Measurements from ENCODE around the gene UGT1A5.

The UGT1A5 gene

DNA sequence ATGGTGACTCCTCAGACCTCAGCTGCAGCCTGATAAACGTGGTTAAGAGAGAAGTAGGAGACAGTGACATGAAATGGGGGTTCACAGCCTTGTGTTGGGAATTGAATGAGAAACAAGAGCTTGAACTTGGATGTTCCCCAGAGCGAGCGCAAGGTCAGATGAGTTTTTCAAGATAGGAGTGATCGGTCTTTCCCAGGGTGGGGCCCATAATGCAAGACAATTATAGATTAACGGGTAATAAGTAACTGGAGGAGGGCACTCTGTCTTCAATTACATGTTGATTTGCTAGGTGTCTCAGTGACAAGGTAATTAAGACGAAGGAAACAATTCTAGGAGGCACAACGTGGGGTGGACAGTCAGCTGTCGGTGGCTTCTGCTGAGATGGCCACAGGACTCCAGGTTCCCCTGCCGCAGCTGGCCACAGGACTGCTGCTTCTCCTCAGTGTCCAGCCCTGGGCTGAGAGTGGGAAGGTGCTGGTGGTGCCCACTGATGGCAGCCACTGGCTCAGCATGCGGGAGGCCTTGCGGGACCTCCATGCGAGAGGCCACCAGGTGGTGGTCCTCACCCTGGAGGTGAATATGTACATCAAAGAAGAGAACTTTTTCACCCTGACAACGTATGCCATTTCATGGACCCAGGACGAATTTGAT lies at the start of gene UGT1A5:
Gene UGT1A5, plus strand, starts transcription at position 297 of the 651 bp plus-strand sequence. Its CDS starts 85 bp downstream, at position 382.
- H3K9me3 ChIP-seq (ENCODE audit: control insufficient read depth, low read length), result no peaks in the 10 kb centered on the region
- no peak within 1 kb of the TSS for H3K4me3 ChIP-seq (ENCODE audit: low read length)
- peaks cover 21% of the 10 kb centered on the region for H3K4me1 ChIP-seq (ENCODE audit: control insufficient read depth, insufficient read depth, low read length)
- no peaks in the 10 kb centered on the region for H3K36me3 ChIP-seq (ENCODE audit: control insufficient read depth, insufficient read depth, low read length)
- no peak within 1 kb of the TSS for H3K9ac ChIP-seq (ENCODE audit: low read length)
- no peaks in the 10 kb centered on the region for H3K27me3 ChIP-seq (ENCODE audit: control insufficient read depth, insufficient read depth, low read length)

DNA sequence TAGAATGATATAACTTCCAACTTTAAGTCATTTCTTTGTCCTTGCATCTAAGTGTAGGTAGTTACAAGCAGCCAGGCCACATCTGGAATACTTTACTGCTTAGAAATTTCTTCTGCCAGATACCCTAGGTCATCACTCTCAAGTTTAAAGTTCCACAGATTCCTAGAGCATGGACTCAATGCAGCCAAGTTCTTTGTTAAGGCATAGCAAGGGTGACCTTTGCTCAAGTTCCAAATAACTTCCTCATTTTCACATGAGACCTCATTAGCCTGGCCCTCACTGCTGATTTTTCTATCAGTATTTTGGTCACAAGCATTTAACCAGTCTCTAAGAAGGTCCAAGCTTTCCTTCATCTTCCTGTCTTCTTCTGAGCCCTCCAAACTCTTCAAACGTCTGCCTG lies 48.8 kb upstream of the UGT1A5 start:
- H3K9me3 ChIP-seq (ENCODE audit: control insufficient read depth, low read length), result no peaks in the 10 kb centered on the region
- H3K36me3 ChIP-seq (ENCODE audit: control insufficient read depth, insufficient read depth, low read length), result no peaks in the 10 kb centered on the region
- H3K4me1 ChIP-seq (ENCODE audit: control insufficient read depth, insufficient read depth, low read length), result no peaks in the 10 kb centered on the region
- no peak overlapping the region for H3K9ac ChIP-seq (ENCODE audit: low read length)
- H3K27me3 ChIP-seq (ENCODE audit: control insufficient read depth, insufficient read depth, low read length), result no peaks in the 10 kb centered on the region
- H3K4me3 ChIP-seq (ENCODE audit: low read length), result no peak overlapping the region

GRCh38 chr2:233668605-233669260 lies 44.0 kb upstream of the UGT1A5 start:
- Histone ChIP-seq H3K9ac (ENCODE audit: low read length) (no peak overlapping the region), H3K27me3 (ENCODE audit: control insufficient read depth, insufficient read depth, low read length) (no peaks in the 10 kb centered on the region), H3K4me1 (ENCODE audit: control insufficient read depth, insufficient read depth, low read length) (no peaks in the 10 kb centered on the region), H3K4me3 (ENCODE audit: low read length) (no peak overlapping the region), H3K36me3 (ENCODE audit: control insufficient read depth, insufficient read depth, low read length) (no peaks in the 10 kb centered on the region), H3K9me3 (ENCODE audit: control insufficient read depth, low read length) (no peaks in the 10 kb centered on the region)

DNA sequence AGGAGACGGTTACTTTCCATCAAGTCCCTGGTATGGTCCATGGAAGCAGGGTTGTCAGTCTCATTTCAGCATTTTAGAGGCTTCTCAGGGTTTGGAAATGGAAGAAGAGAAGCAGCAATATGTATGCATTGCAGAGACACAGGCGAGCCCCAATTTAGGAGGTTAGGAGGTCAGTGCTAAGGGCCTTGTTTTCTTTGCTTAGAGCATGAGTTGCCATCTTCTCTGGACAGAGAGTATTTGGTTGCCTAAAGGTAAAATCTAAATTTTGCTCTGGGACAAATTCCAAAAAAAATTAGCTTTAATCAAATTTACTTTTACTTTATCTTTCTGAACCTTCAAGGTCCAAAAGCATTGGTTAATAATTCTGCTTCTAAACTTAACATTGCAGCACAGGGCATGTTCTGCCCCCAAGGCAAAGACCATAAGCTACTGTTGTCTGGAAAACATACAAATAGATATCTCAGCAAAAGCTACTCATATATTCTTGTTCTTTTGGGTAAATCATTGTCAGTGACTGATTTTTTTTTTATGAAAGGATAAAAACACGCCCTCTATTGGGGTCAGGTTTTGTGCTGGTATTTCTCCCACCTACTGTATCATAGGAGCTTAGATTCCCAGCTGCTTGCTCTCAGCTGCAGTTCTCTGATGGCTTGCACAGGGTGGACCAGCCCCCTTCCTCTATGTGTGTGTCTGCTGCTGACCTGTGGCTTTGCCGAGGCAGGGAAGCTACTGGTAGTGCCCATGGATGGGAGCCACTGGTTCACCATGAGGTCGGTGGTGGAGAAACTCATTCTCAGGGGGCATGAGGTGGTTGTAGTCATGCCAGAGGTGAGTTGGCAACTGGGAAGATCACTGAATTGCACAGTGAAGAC lies 41.2 kb upstream of the UGT1A5 start, which contains the start of gene UGT1A9:
Gene UGT1A9, plus strand, starts transcription at position 609 of the 872 bp plus-strand sequence. Its CDS starts 37 bp downstream, at position 646.
- H3K9ac ChIP-seq (ENCODE audit: low read length), result no peak within 1 kb of the TSS

GRCh38 chr2:233672886-233673285 lies 39.8 kb upstream of the UGT1A5 start:
- H3K4me1 ChIP-seq (ENCODE audit: control insufficient read depth, insufficient read depth, low read length), result no peaks in the 10 kb centered on the region
- H3K36me3 ChIP-seq (ENCODE audit: control insufficient read depth, insufficient read depth, low read length), result no peaks in the 10 kb centered on the region
- no peak overlapping the region for H3K9ac ChIP-seq (ENCODE audit: low read length)
- H3K27me3 ChIP-seq (ENCODE audit: control insufficient read depth, insufficient read depth, low read length), result no peaks in the 10 kb centered on the region
- no peaks in the 10 kb centered on the region for H3K9me3 ChIP-seq (ENCODE audit: control insufficient read depth, low read length)
- H3K4me3 ChIP-seq (ENCODE audit: low read length), result no peak overlapping the region

More for the DNA sequence above, 41.2 kb upstream of the UGT1A5 start, which contains the start of gene UGT1A9:
- no peaks in the 10 kb centered on the region for H3K4me1 ChIP-seq (ENCODE audit: control insufficient read depth, insufficient read depth, low read length)
- no peaks in the 10 kb centered on the region for H3K9me3 ChIP-seq (ENCODE audit: control insufficient read depth, low read length)
- no peaks in the 10 kb centered on the region for H3K27me3 ChIP-seq (ENCODE audit: control insufficient read depth, insufficient read depth, low read length)
- no peaks in the 10 kb centered on the region for H3K36me3 ChIP-seq (ENCODE audit: control insufficient read depth, insufficient read depth, low read length)
- H3K4me3 ChIP-seq (ENCODE audit: low read length), result no peak within 1 kb of the TSS

DNA sequence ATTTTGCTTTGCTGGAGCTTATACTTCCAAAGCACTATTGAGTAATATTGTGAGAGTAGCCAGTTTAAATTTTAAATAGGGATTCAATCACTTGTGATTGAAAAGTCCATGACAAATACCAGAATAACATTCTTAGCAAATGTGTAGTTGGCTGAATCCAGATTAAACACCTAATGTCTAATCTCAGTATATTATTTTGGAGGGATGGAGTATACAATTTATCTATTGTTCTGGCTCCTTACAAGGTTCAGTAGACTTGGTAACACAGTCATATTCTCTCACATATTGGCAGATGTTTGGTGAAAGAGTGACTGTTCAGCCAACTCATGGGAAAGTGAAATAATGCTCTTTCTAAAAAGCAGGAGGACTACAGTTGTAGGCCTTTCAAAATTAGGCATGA lies 38.8 kb upstream of the UGT1A5 start:
- no peak overlapping the region for H3K4me3 ChIP-seq (ENCODE audit: low read length)
- no peaks in the 10 kb centered on the region for H3K9me3 ChIP-seq (ENCODE audit: control insufficient read depth, low read length)
- H3K9ac ChIP-seq (ENCODE audit: low read length), result no peak overlapping the region
- H3K27me3 ChIP-seq (ENCODE audit: control insufficient read depth, insufficient read depth, low read length), result no peaks in the 10 kb centered on the region
- H3K36me3 ChIP-seq (ENCODE audit: control insufficient read depth, insufficient read depth, low read length), result no peaks in the 10 kb centered on the region
- H3K4me1 ChIP-seq (ENCODE audit: control insufficient read depth, insufficient read depth, low read length), result no peaks in the 10 kb centered on the region

- no peaks in the 10 kb centered on the region for H3K9me3 ChIP-seq (ENCODE audit: control insufficient read depth, low read length)
- H3K27me3 ChIP-seq (ENCODE audit: control insufficient read depth, insufficient read depth, low read length), result no peaks in the 10 kb centered on the region
- no peaks in the 10 kb centered on the region for H3K36me3 ChIP-seq (ENCODE audit: control insufficient read depth, insufficient read depth, low read length)
- H3K9ac ChIP-seq (ENCODE audit: low read length), result no peak overlapping the region
- no peak overlapping the region for H3K4me3 ChIP-seq (ENCODE audit: low read length)
- no peaks in the 10 kb centered on the region for H3K4me1 ChIP-seq (ENCODE audit: control insufficient read depth, insufficient read depth, low read length)
Measured at GRCh38 chr2:233674314-233674713, 38.4 kb upstream of the UGT1A5 start.

DNA sequence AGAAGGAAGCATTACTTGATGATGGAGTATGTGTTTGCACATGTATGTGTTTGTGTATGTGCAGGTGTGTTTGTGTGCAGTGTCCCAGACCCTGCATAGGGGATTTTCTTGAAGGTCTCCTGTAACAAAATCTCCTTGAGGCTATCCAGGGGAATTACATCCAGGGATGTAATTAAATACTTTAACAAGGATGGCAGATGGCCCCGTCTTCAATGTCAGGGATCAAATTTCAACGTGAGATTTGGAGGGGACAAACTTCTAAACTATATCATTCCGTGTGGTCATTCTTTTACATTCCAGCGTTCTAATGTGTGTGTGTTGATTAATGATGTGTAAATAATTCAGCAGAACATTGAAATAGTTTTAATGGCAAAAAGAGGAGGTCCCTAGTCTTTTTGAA lies 37.7 kb upstream of the UGT1A5 start:
- H3K9ac ChIP-seq (ENCODE audit: low read length), result no peak overlapping the region
- H3K9me3 ChIP-seq (ENCODE audit: control insufficient read depth, low read length), result no peaks in the 10 kb centered on the region
- no peaks in the 10 kb centered on the region for H3K27me3 ChIP-seq (ENCODE audit: control insufficient read depth, insufficient read depth, low read length)
- H3K4me1 ChIP-seq (ENCODE audit: control insufficient read depth, insufficient read depth, low read length), result no peaks in the 10 kb centered on the region
- no peaks in the 10 kb centered on the region for H3K36me3 ChIP-seq (ENCODE audit: control insufficient read depth, insufficient read depth, low read length)
- no peak overlapping the region for H3K4me3 ChIP-seq (ENCODE audit: low read length)

GRCh38 chr2:233676046-233676445 lies 36.7 kb upstream of the UGT1A5 start:
- Histone ChIP-seq H3K9me3 (ENCODE audit: control insufficient read depth, low read length) (no peaks in the 10 kb centered on the region), H3K4me3 (ENCODE audit: low read length) (no peak overlapping the region), H3K4me1 (ENCODE audit: control insufficient read depth, insufficient read depth, low read length) (no peaks in the 10 kb centered on the region), H3K27me3 (ENCODE audit: control insufficient read depth, insufficient read depth, low read length) (no peaks in the 10 kb centered on the region), H3K9ac (ENCODE audit: low read length) (no peak overlapping the region), H3K36me3 (ENCODE audit: control insufficient read depth, insufficient read depth, low read length) (no peaks in the 10 kb centered on the region)

GRCh38 chr2:233679196-233679595 lies 33.5 kb upstream of the UGT1A5 start:
- Histone ChIP-seq H3K4me3 (ENCODE audit: low read length) (no peak overlapping the region), H3K4me1 (ENCODE audit: control insufficient read depth, insufficient read depth, low read length) (no peaks in the 10 kb centered on the region), H3K9ac (ENCODE audit: low read length) (no peak overlapping the region), H3K9me3 (ENCODE audit: control insufficient read depth, low read length) (no peaks in the 10 kb centered on the region), H3K27me3 (ENCODE audit: control insufficient read depth, insufficient read depth, low read length) (no peaks in the 10 kb centered on the region), H3K36me3 (ENCODE audit: control insufficient read depth, insufficient read depth, low read length) (no peaks in the 10 kb centered on the region)

- no peaks in the 10 kb centered on the region for H3K4me1 ChIP-seq (ENCODE audit: control insufficient read depth, insufficient read depth, low read length)
- no peaks in the 10 kb centered on the region for H3K9me3 ChIP-seq (ENCODE audit: control insufficient read depth, low read length)
- no peak overlapping the region for H3K4me3 ChIP-seq (ENCODE audit: low read length)
- H3K27me3 ChIP-seq (ENCODE audit: control insufficient read depth, insufficient read depth, low read length), result no peaks in the 10 kb centered on the region
- H3K9ac ChIP-seq (ENCODE audit: low read length), result no peak overlapping the region
- no peaks in the 10 kb centered on the region for H3K36me3 ChIP-seq (ENCODE audit: control insufficient read depth, insufficient read depth, low read length)
Measured at GRCh38 chr2:233680361-233681045, 32.2 kb upstream of the UGT1A5 start.

Measured in mucosa of stomach (tissue), 1 donor.